Measurements from ENCODE around the gene PLPPR3.
"Not testable (repeated sequence)": the region's sequence is repeated elsewhere in the genome, so short reads cannot be mapped to it uniquely, and the experiment has no call there.

Gene PLPPR3

DNA sequence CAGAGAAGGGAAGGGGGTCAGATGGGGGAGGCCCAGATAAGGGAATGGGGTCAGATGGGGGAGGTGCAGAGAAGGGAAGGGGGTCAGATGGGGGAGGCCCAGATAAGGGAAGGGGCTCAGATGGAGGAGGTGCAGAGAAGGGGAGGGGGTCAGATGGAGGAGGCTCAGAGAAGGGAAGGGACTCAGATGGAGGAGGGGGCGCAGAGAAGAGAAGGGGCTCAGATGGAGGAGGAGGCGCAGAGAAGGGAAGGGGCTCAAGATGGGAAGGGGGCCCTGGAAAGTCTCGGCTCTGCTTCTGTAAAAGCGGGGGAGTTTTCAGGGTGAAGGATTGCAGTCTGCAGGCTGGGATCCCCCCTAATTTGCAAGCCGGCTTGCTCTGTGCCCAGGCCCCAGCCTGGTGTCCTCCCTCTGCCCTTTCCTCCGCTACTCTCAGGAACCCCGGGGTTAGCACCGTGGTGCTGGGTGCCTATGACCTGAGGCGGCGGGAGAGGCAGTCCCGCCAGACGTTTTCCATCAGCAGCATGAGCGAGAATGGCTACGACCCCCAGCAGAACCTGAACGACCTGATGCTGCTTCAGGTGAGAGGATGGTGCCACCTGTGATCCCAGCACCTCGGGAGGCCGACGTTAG, 7.5 kb upstream of the PLPPR3 start:
- DNase-seq = no peak

DNA sequence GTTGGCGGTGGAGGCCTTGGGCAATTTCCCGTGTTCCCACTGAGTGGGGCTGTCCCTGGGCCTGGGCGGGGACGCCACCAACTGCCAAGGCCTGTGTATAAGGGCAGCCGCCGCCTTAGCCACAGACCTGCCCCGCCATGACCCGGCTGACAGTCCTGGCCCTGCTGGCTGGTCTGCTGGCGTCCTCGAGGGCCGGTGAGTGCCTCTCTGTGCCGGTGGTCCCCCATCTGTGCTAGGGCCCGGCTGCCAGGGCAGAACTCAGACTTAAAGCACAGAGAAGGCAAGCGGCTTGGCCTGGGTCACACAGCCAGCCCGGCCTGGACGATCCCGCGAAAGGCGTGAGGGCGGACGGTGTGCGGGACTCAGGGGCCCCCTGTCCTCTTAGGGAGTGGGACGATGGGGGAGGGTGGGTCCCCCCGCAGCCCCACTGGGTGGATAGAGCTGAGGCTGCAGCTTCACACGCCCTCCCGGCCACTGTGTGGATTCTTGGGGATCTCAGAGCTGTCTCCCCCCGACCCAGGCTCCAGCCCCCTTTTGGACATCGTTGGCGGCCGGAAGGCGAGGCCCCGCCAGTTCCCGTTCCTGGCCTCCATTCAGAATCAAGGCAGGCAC, 6.1 kb upstream of the PLPPR3 start, which contains the start of gene AZU1:
TSS of gene AZU1 (plus strand) at position 128 of the 612 bp plus-strand sequence. CDS start at position 138, 10 bp downstream.
- no peak for DNase-seq

DNA sequence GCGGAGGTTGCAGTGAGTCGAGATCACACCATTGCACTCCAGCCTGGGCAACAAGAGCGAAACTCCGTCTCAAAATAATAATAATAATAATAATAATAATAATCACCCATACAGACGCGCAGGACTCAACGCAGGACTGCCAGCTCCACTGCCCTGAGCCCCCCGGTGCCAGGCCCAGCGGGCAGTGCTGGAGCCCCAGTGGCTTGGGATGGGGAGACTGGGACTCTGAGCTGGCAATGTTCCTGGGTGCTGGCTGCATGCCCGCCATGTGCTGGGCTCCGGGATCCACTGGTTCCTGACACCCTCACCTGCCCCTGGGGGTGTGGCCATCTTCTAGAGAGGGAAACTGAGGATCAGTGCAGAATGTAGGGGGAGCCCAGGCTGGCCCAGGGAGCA, 5.6 kb upstream of the PLPPR3 start:
- DNase-seq = no peak

DNA sequence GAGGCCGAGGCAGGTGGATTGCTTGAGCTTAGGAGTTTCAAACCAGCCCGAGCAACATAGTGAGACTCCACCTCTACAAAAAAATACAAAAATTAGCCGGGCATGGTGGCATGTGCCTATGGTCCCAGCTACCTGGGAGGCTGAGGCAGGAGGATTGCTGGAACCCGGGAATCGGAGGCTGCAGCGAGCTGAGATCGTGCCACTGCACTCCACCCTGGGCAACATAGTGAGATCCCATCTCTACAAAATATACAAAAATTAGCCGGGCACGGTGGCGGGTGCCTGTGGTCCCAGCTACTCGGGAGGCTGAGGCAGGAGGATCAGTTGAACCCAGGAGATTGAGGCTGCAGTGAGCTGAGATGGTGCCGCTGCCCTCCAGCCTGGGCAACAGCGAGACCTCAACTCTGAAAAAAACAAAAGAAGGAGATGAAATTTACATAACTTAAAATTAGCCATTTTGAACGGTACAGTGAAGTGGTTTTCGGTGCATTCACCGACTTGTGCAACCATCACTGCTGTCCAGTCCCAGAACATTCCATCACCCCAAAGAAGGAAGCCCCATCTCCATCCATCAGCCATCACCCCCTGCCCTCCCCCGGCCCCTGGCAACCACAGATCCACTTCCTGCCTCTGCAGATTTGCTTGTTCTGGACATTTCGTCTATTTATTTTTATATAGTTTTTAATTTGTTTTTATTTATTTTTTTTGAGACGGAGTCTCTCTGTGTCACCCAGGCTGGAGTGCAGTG, 4.3 kb upstream of the PLPPR3 start:
- DNase-seq = no peak

DNA sequence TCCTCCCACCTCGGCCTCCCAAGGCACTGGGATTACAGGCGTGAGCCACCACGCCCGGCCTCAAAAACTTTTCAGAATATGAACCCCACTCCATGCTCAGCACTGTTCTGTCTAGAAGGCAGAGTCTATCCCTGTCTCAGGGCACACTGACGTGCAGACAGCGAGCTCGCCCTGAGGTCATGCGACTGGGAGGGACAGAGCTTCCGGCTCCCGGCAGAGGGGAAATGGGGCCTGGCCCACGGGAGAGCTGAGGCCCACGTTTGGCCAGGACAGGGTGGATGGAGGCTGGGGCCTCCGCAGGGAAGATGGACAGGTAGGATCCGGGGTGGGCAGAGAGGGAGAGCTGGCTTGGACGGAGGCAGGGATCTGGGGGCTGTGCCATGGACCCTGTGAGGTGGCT, 3.1 kb upstream of the PLPPR3 start:
- no peak for DNase-seq

DNA sequence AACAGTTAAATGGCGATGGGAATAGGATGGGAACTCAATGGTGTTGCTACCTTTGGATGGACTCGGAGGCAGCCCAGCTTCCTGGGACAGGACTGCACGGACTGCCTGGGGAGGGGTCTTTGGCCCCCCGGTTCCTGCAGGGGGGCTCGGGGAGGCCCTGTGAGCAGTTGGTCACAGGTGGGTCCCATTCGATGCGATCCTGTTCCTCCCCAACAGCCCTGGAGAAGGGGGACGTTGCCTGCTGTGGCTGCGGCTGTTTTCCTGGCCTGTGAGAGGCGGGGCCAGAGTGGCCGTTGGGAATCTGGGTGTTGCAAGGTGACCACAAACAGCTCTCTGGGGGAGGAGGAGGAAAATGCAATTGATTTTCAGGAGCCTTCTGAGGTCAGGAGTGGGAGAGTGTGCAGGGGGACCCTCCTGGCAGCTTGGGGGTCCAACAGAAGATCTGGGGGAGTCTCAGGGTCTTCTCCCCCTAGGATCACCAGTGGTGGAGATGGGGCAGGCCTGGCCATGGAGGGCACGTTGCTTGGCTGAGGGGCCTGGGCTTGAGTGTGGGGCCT, 1.9 kb upstream of the PLPPR3 start:
- DNase-seq = no peak

DNA sequence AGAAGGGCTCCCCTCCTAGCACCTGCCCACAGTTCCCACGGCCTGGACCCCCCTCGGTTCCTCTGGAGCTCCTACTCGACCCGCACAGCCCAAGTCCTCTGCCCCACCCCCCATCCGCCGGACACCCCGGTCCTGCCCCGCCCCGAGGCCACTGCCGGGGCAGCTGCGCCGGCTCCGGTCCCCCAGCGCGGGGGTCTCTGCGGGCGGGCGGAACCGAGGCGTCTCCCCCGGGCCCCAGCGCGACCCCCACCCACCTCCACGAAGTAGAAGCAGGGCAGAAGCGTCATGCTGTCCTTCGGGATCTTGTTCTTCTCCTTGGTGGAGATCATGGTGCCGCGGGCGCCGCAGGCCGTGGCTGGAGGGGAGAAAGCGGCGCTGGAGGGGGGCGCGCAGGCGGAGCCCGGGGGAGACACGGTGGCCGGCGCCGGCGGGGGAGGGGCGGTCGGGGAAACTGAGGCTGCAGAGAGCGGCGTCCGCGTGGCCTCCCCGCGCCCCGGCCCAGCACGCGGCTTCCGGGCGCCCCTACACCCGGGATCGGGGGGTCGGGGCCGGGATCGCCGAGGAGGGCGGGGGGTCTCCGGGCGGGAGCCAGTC, 427 bp downstream of the PLPPR3 start:
- no peak for DNase-seq

DNA sequence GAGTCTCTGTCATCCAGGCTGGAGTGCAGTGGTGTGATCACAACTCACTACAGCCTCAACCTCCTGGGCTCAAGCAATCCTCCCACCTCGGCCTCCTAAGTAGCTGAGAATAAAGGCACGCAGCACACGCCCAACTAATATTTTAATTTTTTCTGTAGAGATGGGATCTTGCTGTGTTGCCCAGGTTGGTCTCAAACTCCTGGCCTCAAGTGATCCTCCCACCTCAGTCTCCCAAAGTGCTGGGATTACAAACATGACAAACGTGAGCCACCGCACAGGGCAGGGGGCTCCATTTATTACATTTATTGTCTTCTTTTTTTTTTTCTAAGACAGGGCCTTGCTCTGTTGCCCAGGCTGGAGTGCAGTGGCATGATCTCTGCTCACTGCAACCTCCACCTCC, 1.5 kb downstream of the PLPPR3 start:
- not testable (repeated sequence) for DNase-seq

DNA sequence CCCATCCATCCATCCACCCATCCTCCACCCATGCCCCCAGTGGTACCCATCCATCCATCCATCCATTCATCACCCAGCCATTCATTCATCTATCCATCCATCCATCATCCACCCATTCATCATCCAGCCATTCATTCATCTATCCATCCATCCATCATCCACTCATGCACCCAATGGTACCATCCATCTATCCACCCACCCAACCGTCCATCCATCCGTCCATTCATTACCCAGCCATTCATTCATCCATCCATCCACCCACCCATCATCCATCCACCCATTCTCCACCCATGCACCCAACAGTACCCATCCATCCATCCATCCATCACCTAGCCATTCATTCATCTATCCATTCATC, 5.3 kb downstream of the PLPPR3 start:
- DNase-seq = no peak

DNA sequence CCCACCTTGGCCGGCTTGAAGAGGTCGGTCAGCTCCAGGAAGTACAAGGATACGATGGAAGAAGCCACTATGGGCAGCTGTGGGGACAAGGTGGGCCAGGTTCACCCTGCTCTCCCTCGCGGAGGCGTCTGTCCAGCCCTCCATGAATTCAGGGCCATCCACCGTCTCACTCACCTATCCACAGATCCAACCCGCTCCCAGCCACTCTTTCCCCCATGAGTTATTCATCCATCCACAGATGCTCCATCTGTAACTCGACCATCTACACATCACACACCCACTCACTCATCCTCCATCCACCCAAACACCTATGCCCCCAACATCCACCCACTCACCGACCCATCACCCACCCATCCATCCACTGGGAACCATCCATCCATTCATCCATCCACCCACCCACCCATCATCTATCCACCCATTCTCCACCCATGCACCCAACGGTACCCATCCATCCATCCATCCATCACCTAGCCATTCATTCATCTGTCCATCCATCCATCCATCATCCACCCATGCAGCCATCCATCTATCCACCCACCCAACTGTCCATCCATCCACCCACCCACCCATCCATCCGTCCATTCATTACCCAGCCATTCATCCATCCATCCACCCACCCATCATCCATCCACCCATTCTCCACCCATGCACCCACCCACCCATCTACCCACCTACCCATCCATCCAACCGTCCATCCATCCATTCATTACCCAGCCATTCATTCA, 5.8 kb downstream of the PLPPR3 start:
- no peak for DNase-seq

DNA sequence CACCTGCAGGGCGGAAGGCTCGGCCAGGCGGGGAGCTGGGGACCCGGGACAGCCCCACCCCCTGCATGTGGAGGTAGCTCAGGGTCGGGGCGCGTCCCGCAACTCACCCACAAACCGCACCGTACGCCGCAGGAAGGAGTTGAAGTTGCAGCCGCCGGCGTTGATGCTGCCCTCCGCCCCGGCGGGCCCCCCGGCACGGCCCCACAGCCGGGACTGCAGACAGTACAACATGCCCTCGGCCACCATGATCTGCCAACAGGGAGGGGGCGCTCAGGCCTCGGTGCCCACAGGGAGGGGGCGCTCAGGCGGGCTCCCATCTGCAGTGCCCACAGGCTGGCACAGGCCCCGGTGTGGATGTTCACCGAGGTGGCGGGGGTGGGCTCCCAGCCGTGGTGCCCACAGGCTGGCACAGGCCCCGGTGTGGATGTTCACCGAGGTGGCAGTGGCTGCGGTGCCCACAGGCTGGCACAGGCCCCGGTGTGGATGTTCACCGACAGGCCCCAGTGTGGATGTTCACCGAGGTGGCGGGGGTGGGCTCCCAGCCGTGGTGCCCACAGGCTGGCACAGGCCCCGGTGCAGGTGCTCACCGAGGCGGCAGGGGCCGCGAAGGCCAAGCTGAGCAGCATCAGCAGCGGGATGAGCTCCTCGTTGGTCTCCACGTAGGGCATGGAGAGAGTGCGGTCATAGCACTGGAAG, 6.5 kb downstream of the PLPPR3 start:
- DNase-seq = no peak

DNA sequence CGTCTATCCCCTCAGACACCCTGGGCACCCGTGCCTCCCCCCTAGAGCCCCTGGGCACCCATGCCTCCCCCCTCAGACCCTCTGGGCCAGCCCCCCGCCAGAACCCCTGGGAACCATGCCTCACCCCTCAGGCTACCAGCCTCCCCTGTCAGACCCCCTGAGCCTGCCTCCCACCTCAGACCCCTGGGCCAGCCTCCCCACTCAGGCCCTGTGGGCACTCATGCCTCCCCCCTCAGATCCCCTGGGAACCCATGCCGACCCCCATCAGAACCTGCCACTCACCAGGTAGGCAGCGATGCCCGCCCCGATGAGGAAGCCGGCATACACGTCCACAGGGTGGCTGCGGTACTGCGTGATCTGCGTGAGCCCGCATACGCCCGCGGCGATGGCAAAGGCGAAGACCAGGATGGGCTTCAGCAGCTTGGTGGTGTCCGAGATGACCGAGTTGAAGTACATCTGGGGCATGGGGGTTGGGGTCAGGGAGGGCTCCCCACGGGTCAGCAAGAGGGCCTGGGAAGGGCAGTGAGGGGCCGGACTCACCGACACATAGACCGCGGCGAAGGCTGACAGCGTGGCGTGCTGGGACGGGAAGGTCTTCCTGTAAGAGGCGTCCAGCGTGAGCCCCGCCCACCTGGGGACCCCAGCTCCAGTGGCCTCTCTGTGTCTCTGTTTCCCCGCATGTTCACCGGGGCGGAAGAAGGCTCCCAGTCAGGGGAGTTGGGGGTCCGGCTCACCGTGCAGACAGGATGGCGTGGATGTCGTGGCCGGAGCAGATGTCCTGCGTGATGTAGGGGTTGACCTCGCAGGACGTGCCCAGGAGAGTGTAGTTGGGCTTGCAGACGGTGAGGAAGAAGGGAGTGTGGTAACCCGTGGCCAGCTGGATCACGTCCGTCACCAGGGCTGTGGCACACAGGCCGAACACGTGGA, 7.3 kb downstream of the PLPPR3 start:
- no peak for DNase-seq

DNA sequence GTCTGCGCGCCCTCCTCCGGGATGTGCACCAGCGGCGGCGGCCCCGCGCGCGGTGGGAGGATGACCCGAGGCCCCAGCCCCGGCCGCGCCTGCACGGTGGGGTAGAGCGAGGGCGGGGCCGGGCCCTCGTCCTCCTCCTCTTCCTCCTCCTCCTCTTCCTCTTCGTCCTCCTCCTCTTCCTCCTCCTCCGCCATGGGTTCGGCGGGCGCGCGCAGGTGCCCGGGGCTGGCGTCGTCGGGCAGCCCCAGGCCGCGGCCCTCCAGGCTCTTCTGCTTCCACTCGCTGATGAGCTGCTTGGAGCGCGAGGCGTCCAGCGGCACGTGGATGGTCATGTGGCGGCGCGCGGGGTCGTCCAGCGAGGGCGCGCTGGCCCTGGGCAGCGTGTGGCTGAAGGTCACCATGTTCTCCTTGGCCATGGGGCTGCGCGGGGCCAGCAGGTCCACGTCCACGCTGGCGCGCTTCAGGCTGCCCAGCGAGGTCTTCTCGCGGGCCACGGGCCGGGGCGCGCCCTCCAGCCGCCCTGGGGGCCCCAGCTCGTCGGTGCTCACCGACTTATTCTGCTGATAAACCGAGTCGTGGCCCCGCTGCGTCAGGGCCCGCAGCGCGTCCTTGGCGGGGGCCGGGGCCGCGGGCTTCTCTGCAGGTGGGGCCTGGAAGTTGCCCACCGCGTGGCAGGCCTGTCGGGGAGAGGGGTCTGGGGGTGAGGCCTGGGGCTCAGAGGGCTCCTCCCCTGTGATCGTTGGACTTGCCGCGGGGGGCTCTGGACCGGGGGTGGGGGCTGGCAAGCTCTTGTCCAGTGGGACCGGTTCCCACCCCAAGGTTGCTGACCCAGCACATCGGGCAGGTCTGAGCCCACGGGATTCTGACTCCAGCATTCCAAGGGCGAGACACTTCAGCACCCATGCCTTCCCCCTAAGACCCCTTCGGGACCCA, 8.3 kb downstream of the PLPPR3 start:
- no peak for DNase-seq

DNA sequence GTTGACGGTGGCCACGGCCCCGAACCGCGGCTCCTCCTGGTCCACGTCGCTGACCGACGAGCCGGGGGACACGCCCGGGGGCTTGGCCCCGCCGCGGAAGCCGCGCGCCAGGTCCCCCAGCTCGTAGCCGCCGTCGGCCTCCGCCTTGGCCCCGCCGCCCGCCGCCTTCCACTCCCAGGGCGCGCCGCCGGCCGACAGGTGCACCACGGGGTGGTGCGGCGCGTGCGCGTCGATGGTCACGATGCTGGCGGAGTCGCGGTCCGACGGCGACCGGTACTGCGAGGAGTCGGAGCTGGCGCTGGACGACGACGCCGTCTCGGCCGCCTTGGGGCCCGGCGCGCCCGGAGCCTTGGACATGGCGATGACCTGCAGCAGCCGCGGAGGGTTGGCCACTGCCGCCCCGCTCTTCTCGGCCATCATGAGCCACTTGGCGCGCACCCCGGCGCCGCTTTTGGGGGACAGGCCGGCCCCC, 9.0 kb downstream of the PLPPR3 start:
- DNase-seq = no peak

DNA sequence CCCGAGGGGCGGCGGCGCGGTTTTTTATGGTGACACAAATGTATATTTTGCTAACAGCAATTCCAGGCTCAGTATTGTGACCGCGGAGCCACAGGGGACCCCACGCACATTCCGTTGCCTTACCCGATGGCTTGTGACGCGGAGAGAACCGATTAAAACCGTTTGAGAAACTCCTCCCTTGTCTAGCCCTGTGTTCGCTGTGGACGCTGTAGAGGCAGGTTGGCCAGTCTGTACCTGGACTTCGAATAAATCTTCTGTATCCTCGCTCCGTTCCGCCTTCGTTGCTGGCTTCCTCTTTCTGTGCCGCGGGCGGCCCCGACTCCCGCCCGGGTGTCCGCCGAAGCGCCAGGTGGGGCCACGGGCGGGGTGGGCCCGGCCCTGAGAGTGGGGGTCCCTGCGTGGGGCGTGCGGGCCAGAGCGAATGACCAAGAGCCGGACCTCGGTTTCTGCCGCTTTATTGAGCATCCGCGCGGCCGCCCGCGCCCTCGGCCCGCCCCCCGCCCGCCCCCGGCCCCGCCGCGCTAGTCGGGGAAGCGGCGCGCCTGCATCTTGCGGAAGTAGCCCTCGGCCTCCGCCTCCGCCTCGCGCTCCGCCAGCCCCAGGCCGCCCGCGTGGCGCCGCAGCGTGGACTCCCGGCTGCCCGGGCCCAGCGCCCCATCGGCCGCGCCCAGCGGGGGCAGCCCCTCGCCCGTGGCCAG, 9.6 kb downstream of the PLPPR3 start:
- DNase-seq = no peak

DNA sequence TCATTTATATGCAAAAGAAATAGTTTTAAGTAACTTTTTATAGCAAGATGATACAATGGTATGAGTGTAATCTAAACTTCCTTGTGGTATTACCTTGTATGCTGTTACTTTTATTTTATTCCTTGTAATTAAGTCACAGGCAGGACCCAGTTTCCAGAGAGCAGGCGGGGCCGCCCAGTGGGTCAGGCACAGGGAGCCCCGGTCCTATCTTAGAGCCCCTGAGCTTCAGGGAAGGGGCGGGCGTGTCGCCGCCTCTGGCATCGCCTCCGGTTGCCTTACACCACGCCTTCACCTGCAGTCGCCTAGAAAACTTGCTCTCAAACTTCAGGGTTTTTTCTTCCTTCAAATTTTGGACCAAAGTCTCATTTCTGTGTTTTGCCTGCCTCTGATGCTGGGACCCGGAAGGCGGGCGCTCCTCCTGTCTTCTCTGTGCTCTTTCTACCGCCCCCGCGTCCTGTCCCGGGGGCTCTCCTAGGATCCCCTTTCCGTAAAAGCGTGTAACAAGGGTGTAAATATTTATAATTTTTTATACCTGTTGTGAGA, 10.2 kb downstream of the PLPPR3 start:
- DNase-seq = no peak

DNA sequence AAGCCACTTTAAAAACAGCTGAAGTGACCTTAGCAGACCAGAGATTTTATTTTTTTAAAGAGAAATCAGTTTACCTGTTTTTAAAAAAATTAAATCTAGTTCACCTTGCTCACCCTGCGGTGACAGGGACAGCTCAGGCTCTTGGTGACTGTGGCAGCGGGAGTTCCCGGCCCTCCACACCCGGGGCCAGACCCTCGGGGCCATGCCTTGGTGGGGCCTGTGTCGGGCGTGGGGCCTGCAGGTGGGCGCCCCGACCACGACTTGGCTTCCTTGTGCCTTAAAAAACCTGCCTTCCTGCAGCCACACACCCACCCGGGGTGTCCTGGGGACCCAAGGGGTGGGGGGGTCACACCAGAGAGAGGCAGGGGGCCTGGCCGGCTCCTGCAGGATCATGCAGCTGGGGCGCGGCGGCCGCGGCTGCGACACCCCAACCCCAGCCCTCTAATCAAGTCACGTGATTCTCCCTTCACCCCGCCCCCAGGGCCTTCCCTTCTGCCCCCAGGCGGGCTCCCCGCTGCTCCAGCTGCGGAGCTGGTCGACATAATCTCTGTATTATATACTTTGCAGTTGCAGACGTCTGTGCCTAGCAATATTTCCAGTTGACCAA, 10.8 kb downstream of the PLPPR3 start:
- no peak for DNase-seq
